DND-41 (cell line): ENCODE measurements around the gene ACTL8.

Source experiments
- ATAC-seq: fragments of 200-7000 bp; cut with Tn5 transposase; 3 replicates; pipeline ENCODE4 v1.9.1; 2021; ENCODE audit warnings: low read depth; ENCODE audit not compliant: insufficient read depth
- DNase-seq: peaks from one replicate; pipeline ENCODE4 v3.0.0-alpha.2; 2020
- H2AFZ ChIP-seq: 2 replicates; pipeline ENCODE4 v1.6.0; 2012; ENCODE audit warnings: low read depth, low read length
- H3K27ac ChIP-seq: 2 replicates; pipeline ENCODE4 v1.5.1; 2012; ENCODE audit warnings: low read length, inconsistent platforms
- H3K27me3 ChIP-seq: fragments of 200-600 bp; sonication (generic); 2 replicates; pipeline ENCODE4 v1.6.0; 2012; ENCODE audit warnings: low read length, mild to moderate bottlenecking, inconsistent platforms; ENCODE audit not compliant: insufficient read depth, poor library complexity
- H3K36me3 ChIP-seq: 2 replicates; pipeline ENCODE4 v1.5.1; 2012; ENCODE audit warnings: low read length, inconsistent platforms; ENCODE audit not compliant: insufficient read depth
- H3K4me1 ChIP-seq: 2 replicates; pipeline ENCODE4 v1.5.1; 2012; ENCODE audit warnings: mild to moderate bottlenecking, low read length; ENCODE audit not compliant: insufficient read depth
- H3K4me2 ChIP-seq: 2 replicates; pipeline ENCODE4 v1.6.0; 2012; ENCODE audit warnings: mild to moderate bottlenecking, moderate library complexity, low read length, inconsistent platforms; ENCODE audit not compliant: insufficient read depth
- H3K4me3 ChIP-seq, 2 experiments: fragments of 200-600 bp in 1 of 2; shearing (Covaris generic) in 1 of 2; 2 replicates each; pipeline ENCODE4 v1.5.1; 2012 to 2016; ENCODE audit warnings: inconsistent platforms in 2 of 2, low read length in 2 of 2, mild to moderate bottlenecking in 2 of 2, low read depth in 1 of 2, moderate library complexity in 1 of 2
- H3K79me2 ChIP-seq: 2 replicates; pipeline ENCODE4 v1.6.0; 2012; ENCODE audit warnings: low read length, inconsistent platforms; ENCODE audit not compliant: insufficient read depth
- H3K9ac ChIP-seq: 2 replicates; pipeline ENCODE4 v1.6.0; 2012; ENCODE audit warnings: low read depth, mild to moderate bottlenecking, inconsistent platforms, low read length, moderate library complexity
- H3K9me3 ChIP-seq: 2 replicates; pipeline ENCODE4 v1.5.1; 2012; ENCODE audit warnings: low read length, moderate library complexity, mild to moderate bottlenecking, inconsistent platforms; ENCODE audit not compliant: insufficient read depth, severe bottlenecking
- H4K20me1 ChIP-seq: 2 replicates; pipeline ENCODE4 v1.6.0; 2012; ENCODE audit warnings: low read length; ENCODE audit not compliant: insufficient read depth
- EZH2 ChIP-seq: IDR thresholded peaks from 3 replicates; pipeline ENCODE4 v1.6.1; 2012; ENCODE audit warnings: borderline replicate concordance, low read depth, mild to moderate bottlenecking, moderate library complexity, low read length, inconsistent platforms; ENCODE audit not compliant: severe bottlenecking
- TF ChIP-seq, protein P1 (sequence below): IDR thresholded peaks from 2 replicates; pipeline ENCODE4 v1.5.1; 2012; ENCODE audit warnings: borderline replicate concordance, low read length, moderate library complexity, mild to moderate bottlenecking; ENCODE audit not compliant: poor library complexity, severe bottlenecking; ENCODE audit errors: extremely low read depth

ACTL8 gene

DNA sequence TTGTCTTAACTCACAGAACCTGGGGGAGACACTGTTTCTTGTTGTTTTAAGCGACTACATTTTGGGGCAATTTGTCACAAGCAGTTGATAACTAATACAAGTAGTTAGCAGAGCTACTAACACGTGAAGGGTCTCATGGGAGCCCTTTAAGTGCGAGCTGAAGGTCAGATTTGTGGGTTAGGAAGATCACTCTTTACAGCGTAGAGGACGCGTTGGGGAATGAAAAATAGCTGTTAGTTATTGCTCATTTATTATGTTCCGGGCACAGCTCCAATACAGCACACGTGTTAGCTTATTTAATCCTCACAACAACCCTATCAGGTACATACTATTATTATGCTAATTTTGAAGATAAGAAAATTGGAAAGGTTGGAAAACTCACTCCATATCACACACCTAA lies 95.9 kb downstream of the ACTL8 start:
- no peak overlapping the region for H3K4me2 ChIP-seq
- no peaks in the 10 kb centered on the region for H3K79me2 ChIP-seq
- H3K4me3 ChIP-seq = no peak overlapping the region
- DNase-seq (no peak), ATAC-seq (no peak)
- H3K4me1 ChIP-seq = no peaks in the 10 kb centered on the region
- no peaks in the 10 kb centered on the region for H3K27me3 ChIP-seq
- H3K36me3 ChIP-seq = no peaks in the 10 kb centered on the region
- no peaks in the 10 kb centered on the region for H4K20me1 ChIP-seq
- no peaks in the 10 kb centered on the region for H3K9me3 ChIP-seq
- no peak overlapping the region for H3K9ac ChIP-seq
- no peak overlapping the region for H2AFZ ChIP-seq
- no peak for TF ChIP-seq EZH2
- TF ChIP-seq, protein P1, sequence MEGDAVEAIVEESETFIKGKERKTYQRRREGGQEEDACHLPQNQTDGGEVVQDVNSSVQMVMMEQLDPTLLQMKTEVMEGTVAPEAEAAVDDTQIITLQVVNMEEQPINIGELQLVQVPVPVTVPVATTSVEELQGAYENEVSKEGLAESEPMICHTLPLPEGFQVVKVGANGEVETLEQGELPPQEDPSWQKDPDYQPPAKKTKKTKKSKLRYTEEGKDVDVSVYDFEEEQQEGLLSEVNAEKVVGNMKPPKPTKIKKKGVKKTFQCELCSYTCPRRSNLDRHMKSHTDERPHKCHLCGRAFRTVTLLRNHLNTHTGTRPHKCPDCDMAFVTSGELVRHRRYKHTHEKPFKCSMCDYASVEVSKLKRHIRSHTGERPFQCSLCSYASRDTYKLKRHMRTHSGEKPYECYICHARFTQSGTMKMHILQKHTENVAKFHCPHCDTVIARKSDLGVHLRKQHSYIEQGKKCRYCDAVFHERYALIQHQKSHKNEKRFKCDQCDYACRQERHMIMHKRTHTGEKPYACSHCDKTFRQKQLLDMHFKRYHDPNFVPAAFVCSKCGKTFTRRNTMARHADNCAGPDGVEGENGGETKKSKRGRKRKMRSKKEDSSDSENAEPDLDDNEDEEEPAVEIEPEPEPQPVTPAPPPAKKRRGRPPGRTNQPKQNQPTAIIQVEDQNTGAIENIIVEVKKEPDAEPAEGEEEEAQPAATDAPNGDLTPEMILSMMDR = no peak
- H3K27ac ChIP-seq = no peak overlapping the region

- Histone ChIP-seq H3K27ac (no peak overlapping the region), H3K9me3 (no peaks in the 10 kb centered on the region), H3K4me3 (no peak overlapping the region), H3K9ac (no peak overlapping the region), H3K4me2 (no peak overlapping the region), H3K79me2 (no peaks in the 10 kb centered on the region), H4K20me1 (no peaks in the 10 kb centered on the region), H2AFZ (no peak overlapping the region), H3K4me1 (no peaks in the 10 kb centered on the region), H3K27me3 (no peaks in the 10 kb centered on the region), H3K36me3 (no peaks in the 10 kb centered on the region)
- ATAC-seq (no peak), DNase-seq (no peak)
- TF ChIP-seq EZH2 = no peak
- TF ChIP-seq, protein P1 = no peak
Observed at GRCh38 chr1:17852383-17852782, 97.2 kb downstream of the ACTL8 start.

DNA sequence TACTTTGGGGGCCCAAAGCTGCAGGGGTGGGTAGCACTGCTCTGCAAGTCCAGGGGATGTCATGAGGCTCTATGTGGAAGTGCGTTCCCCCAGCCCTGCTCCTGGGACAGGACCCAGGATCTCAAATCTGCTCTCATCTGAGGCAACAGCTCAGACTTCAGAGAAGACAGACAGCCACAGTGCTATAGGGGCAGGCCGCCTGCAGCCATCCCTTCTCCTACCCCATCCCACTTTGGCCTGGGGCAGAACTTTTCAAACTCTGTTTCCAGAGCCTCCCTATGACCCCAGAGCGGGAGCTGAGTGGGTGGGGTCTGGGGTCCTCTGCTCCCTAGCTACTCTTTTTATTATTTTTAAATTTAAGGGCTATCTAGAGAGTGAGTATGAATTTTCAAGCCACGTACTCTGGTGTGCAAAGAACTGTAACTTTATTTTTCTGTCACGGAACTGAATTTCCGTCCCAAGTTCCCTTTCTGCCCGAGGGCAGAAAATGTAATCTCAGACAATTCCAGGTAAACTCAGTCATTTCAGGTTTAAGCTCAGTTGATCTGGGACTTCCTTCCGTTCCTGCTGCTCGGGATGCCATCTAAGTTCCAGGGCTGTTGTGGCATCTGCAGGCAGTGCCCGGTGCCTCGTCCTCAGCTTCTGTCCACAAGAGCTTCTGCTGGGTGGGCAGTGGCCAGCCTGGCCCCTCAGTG lies 98.3 kb downstream of the ACTL8 start:
- H3K79me2 ChIP-seq = no peaks in the 10 kb centered on the region
- H3K4me2 ChIP-seq = no peak overlapping the region
- H3K27me3 ChIP-seq = no peaks in the 10 kb centered on the region
- no peak overlapping the region for H3K4me3 ChIP-seq
- H3K27ac ChIP-seq = no peak overlapping the region
- no peaks in the 10 kb centered on the region for H3K4me1 ChIP-seq
- TF ChIP-seq, protein P1 = no peak
- no peak for TF ChIP-seq EZH2
- H3K36me3 ChIP-seq = no peaks in the 10 kb centered on the region
- no peak for ATAC-seq
- H3K9ac ChIP-seq = no peak overlapping the region
- no peaks in the 10 kb centered on the region for H4K20me1 ChIP-seq
- DNase-seq = no peak
- no peak overlapping the region for H2AFZ ChIP-seq
- H3K9me3 ChIP-seq = no peaks in the 10 kb centered on the region
